ENCODE measurements around the gene SPART. TPM values are rescaled to one million over a fixed set of nuclear protein-coding genes. Genes with fewer than 3 reads are reported as not detected.

SPART gene
- total RNA-seq, 5 donors from 2014 or later (not counting 1 experiment from before 2014, with no cell fraction given) = 20.2 to 33.3 (median 28.8) TPM

DNA sequence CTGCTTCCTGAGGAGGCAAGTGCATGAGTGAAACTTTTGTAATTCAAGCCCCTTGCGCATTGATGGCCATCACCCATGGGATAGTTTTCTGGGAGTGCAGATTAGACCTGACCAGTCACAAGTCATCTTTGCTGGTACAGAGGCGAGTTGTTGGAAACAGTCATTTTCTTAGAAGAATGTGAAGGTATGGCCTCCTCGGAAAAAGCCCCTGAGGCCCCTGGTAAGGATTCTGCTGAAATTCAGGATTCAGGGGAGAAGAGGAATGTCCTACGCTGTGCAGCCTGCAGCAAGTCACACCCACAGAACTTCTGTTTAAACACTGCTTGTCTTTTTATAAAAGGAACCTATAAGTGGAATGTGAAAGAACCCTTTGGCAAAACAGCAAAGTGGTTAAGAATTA is 11.0 kb upstream of the SPART start:
- no peaks in the 10 kb centered on the region for H3K36me3 Mint-ChIP-seq
- Histone ChIP-seq H3K9me3 (no peaks in the 10 kb centered on the region), H3K36me3 (ENCODE audit: control insufficient read depth in 2 of 2, extremely low read depth in 1 of 2, insufficient read depth in 1 of 2, low read length in 1 of 2) (no peaks in the 10 kb centered on the region), H3K27ac (ENCODE audit: low read length) (no peak overlapping the region), H3K4me3 (ENCODE audit: control insufficient read depth in 1 of 2, extremely low read depth in 1 of 2, low read length in 1 of 2) (no peak overlapping the region), H3K4me1 (ENCODE audit: control insufficient read depth in 1 of 2, extremely low read depth in 1 of 2, insufficient read depth in 2 of 2, low read length in 2 of 2) (no peaks in the 10 kb centered on the region), H3K27me3 (replicated peaks in 1 of 2; ENCODE audit: control insufficient read depth in 2 of 2, extremely low read depth in 1 of 2, insufficient read depth in 2 of 2, low read length in 1 of 2) (no peaks in the 10 kb centered on the region)
- no peak overlapping the region for H3K27ac Mint-ChIP-seq
- H3K4me1 Mint-ChIP-seq = no peaks in the 10 kb centered on the region
- ChIA-PET CTCF (no interaction called here), POLR2A (no interaction called here)
- no peak for ATAC-seq (replicated peaks in 1 of 4)
- DNase-seq = no peak
- WGBS (ENCODE audit: insufficient coverage) = 58% methylated on average over 3 of the region's 4 CpGs
- H3K9me3 Mint-ChIP-seq = no peaks in the 10 kb centered on the region
- H3K27me3 Mint-ChIP-seq = peaks cover 0 to 1% of the 10 kb centered on the region in 2 donors
- H3K4me3 Mint-ChIP-seq = no peak overlapping the region

DNA sequence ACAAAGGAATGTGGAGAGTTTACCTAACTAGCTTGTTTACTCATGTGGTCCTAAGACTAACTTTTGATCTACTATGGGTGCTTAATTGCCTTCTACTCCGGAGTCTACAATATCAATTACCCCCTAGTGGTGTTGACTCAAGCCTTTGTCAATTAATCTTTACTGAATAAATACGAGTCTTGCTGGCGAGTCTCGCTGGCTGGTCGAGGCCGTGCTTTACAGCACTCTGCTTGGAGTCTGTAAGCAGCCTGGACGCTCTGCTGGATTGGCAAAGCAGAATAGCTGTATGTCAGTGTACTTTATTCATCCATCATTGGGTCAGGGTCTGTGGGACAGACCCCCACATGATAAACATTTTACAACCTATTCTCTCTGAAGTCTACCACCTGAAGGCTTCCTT is 9.9 kb upstream of the SPART start:
- 60% methylated on average over 2 of the region's 7 CpGs for WGBS (ENCODE audit: insufficient coverage)
- Histone ChIP-seq H3K9me3 (no peaks in the 10 kb centered on the region), H3K36me3 (ENCODE audit: control insufficient read depth in 2 of 2, extremely low read depth in 1 of 2, insufficient read depth in 1 of 2, low read length in 1 of 2) (no peaks in the 10 kb centered on the region), H3K27ac (ENCODE audit: low read length) (no peak overlapping the region), H3K27me3 (replicated peaks in 1 of 2; ENCODE audit: control insufficient read depth in 2 of 2, extremely low read depth in 1 of 2, insufficient read depth in 2 of 2, low read length in 1 of 2) (no peaks in the 10 kb centered on the region), H3K4me1 (ENCODE audit: control insufficient read depth in 1 of 2, extremely low read depth in 1 of 2, insufficient read depth in 2 of 2, low read length in 2 of 2) (no peaks in the 10 kb centered on the region), H3K4me3 (ENCODE audit: control insufficient read depth in 1 of 2, extremely low read depth in 1 of 2, low read length in 1 of 2) (no peak overlapping the region)
- CTCF ChIA-PET = interaction anchor here in 1 of 2 donors (0.7 kb wide), 1 partner anchor 9 kb away, joined by 3 read pairs; no protein-coding TSS in a partner anchor
- DNase-seq (no peak), ATAC-seq (replicated peaks in 1 of 4) (no peak)
- Mint-ChIP-seq H3K36me3 (no peaks in the 10 kb centered on the region), H3K9me3 (no peaks in the 10 kb centered on the region), H3K27ac (no peak overlapping the region), H3K27me3 (peaks cover 0 to 1% of the 10 kb centered on the region in 2 donors), H3K4me3 (no peak overlapping the region), H3K4me1 (no peaks in the 10 kb centered on the region)
- POLR2A ChIA-PET = no interaction called here

DNA sequence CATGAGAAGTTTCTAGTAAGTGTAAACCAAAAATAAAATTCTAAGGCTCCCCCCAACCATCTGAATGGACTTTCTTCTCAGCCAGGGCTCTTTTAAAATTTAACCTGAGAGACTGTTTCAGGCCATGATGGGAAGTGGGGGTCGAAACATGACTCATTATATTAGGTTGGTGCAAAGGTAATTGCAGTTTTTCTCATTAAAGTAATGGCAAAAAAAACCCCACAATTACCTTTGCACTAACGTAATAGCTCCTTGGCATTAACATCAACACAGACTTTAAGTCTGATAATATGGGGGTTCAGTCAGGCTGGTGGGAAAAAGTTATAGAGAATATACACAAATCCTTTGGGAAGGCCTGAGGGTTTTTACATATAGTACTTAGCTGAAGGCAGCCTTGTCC is 9.4 kb upstream of the SPART start:
- no peak for ATAC-seq (replicated peaks in 1 of 4)
- no CpG with 5 or more reads among the region's 2 CpGs for WGBS (ENCODE audit: insufficient coverage)

DNA sequence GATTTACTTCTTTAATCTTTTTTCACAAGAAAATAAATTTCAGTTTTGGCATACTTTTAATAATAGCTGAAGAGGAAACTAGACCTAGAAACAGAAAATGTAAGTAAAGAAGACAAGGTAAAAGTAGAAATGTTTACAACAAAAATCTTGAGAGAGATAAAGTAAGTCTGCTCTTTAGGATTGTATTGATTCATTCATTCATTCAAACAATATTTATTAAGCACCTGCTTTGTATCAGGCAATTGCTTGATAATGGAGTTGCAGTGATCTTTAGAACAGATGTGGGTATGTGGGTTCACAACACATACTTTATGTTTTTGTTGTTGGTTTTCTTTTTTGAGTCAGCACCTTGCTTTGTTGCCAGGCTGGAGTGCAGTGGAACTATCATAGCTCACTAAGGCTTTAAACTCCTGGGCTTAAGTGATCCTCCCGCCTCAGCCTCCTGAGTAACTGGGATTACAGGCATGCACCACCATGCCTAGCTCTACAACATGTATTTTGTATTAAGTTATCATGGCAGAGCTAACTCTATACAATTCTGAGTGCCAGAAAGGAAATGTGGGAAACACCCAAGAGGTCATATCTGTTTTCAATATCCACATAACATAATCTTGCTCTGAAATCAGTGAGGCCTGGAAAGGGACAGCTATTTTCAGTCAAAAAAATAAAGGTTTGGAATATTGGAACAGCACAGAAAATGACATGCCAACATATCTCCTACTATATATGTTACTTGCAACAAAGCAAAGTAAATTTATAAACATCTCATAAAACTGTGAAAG is 8.8 kb upstream of the SPART start:
- WGBS (ENCODE audit: insufficient coverage) = no CpG with 5 or more reads among the region's 1 CpG
- Histone ChIP-seq H3K36me3 (ENCODE audit: control insufficient read depth in 2 of 2, extremely low read depth in 1 of 2, insufficient read depth in 1 of 2, low read length in 1 of 2) (no peaks in the 10 kb centered on the region), H3K27me3 (replicated peaks in 1 of 2; ENCODE audit: control insufficient read depth in 2 of 2, extremely low read depth in 1 of 2, insufficient read depth in 2 of 2, low read length in 1 of 2) (no peaks in the 10 kb centered on the region), H3K4me3 (ENCODE audit: control insufficient read depth in 1 of 2, extremely low read depth in 1 of 2, low read length in 1 of 2) (no peak overlapping the region), H3K9me3 (no peaks in the 10 kb centered on the region), H3K27ac (ENCODE audit: low read length) (no peak overlapping the region), H3K4me1 (ENCODE audit: control insufficient read depth in 1 of 2, extremely low read depth in 1 of 2, insufficient read depth in 2 of 2, low read length in 2 of 2) (no peaks in the 10 kb centered on the region)
- ATAC-seq (replicated peaks in 1 of 4) = no peak
- H3K9me3 Mint-ChIP-seq = no peaks in the 10 kb centered on the region
- no peak for DNase-seq
- ChIA-PET CTCF (interaction anchor here in 1 of 2 donors (0.6 kb wide), 1 partner anchor 24 kb away, joined by 3 read pairs; no protein-coding TSS in a partner anchor), POLR2A (interaction anchor here in 1 of 2 donors (0.5 kb wide), 1 partner anchor 9 kb away, joined by 3 read pairs; no protein-coding TSS in a partner anchor)
- no peaks in the 10 kb centered on the region for H3K4me1 Mint-ChIP-seq
- H3K36me3 Mint-ChIP-seq = no peaks in the 10 kb centered on the region
- no peak overlapping the region for H3K4me3 Mint-ChIP-seq
- no peak overlapping the region for H3K27ac Mint-ChIP-seq
- peaks cover 0 to 4% of the 10 kb centered on the region in 2 donors for H3K27me3 Mint-ChIP-seq

More for the DNA sequence above, 9.4 kb upstream of the SPART start:
- Mint-ChIP-seq H3K27me3 (peaks cover 0 to 2% of the 10 kb centered on the region in 2 donors), H3K9me3 (no peaks in the 10 kb centered on the region), H3K27ac (no peak overlapping the region), H3K4me1 (no peaks in the 10 kb centered on the region), H3K36me3 (no peaks in the 10 kb centered on the region), H3K4me3 (no peak overlapping the region)
- POLR2A ChIA-PET = no interaction called here
- Histone ChIP-seq H3K36me3 (ENCODE audit: control insufficient read depth in 2 of 2, extremely low read depth in 1 of 2, insufficient read depth in 1 of 2, low read length in 1 of 2) (no peaks in the 10 kb centered on the region), H3K4me3 (ENCODE audit: control insufficient read depth in 1 of 2, extremely low read depth in 1 of 2, low read length in 1 of 2) (no peak overlapping the region), H3K27me3 (replicated peaks in 1 of 2; ENCODE audit: control insufficient read depth in 2 of 2, extremely low read depth in 1 of 2, insufficient read depth in 2 of 2, low read length in 1 of 2) (no peaks in the 10 kb centered on the region), H3K27ac (ENCODE audit: low read length) (no peak overlapping the region), H3K4me1 (ENCODE audit: control insufficient read depth in 1 of 2, extremely low read depth in 1 of 2, insufficient read depth in 2 of 2, low read length in 2 of 2) (no peaks in the 10 kb centered on the region), H3K9me3 (no peaks in the 10 kb centered on the region)
- CTCF ChIA-PET = interaction anchor here in 1 of 2 donors (0.7 kb wide), 1 partner anchor 8 kb away, joined by 3 read pairs; no protein-coding TSS in a partner anchor
- no peak for DNase-seq

DNA sequence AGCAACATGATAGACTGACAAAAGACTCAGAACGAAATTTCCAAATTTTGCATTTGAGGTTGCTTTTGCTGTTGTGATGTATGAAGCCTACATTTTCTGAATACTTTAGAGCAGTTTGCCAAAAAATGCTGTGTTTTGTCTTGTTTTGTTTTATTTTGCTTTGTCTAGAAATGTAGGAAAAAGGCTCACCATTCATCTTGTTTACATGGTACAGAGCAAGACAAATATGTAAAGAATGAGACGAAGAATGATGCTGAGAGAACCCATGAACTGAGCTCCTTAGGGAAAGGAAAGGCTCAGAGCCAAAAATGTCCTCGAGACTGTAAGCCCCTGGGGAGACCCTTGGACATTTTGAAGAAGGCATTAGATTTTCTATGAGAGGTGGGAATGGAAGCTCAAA is 6.8 kb upstream of the SPART start:
- Histone ChIP-seq H3K36me3 (ENCODE audit: control insufficient read depth in 2 of 2, extremely low read depth in 1 of 2, insufficient read depth in 1 of 2, low read length in 1 of 2) (no peaks in the 10 kb centered on the region), H3K4me3 (ENCODE audit: control insufficient read depth in 1 of 2, extremely low read depth in 1 of 2, low read length in 1 of 2) (no peak overlapping the region), H3K27ac (ENCODE audit: low read length) (no peak overlapping the region), H3K4me1 (ENCODE audit: control insufficient read depth in 1 of 2, extremely low read depth in 1 of 2, insufficient read depth in 2 of 2, low read length in 2 of 2) (no peaks in the 10 kb centered on the region), H3K27me3 (replicated peaks in 1 of 2; ENCODE audit: control insufficient read depth in 2 of 2, extremely low read depth in 1 of 2, insufficient read depth in 2 of 2, low read length in 1 of 2) (no peaks in the 10 kb centered on the region), H3K9me3 (no peaks in the 10 kb centered on the region)
- ATAC-seq (replicated peaks in 1 of 4) = no peak
- no peak overlapping the region for H3K4me3 Mint-ChIP-seq
- ChIA-PET CTCF (no interaction called here), POLR2A (no interaction called here)
- H3K27ac Mint-ChIP-seq = no peak overlapping the region
- DNase-seq = no peak
- WGBS (ENCODE audit: insufficient coverage) = 86% methylated on average over 1 of the region's 3 CpGs
- H3K4me1 Mint-ChIP-seq = no peaks in the 10 kb centered on the region
- H3K9me3 Mint-ChIP-seq = no peaks in the 10 kb centered on the region
- H3K27me3 Mint-ChIP-seq = peaks cover 0 to 4% of the 10 kb centered on the region in 2 donors
- H3K36me3 Mint-ChIP-seq = no peaks in the 10 kb centered on the region

DNA sequence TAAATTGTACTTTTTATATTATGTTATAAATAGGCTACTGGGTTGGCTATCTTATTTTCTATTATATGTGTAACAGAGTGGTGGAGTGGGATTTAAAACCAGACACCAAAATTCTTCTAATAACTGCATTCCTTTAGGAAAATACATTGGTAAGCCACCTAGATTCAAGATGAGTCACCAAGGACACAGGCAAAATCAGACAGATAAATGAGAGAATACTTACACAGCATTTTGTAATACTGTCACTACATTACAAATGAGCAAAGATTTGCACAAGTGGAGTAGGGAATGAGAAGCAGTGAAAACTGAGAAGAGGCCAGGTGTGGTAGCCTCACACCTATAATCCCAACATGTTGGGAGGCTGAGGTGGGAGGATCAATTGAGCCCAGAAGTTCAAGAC is 6.2 kb upstream of the SPART start:
- POLR2A ChIA-PET = no interaction called here
- no peak for DNase-seq
- H3K9me3 Mint-ChIP-seq = no peaks in the 10 kb centered on the region
- CTCF ChIA-PET = no interaction called here
- no peak for ATAC-seq (replicated peaks in 1 of 4)
- H3K4me3 Mint-ChIP-seq = no peak overlapping the region
- no peaks in the 10 kb centered on the region for H3K4me1 Mint-ChIP-seq
- H3K27me3 Mint-ChIP-seq = peaks cover 0 to 4% of the 10 kb centered on the region in 2 donors
- H3K4me1 ChIP-seq (ENCODE audit: control insufficient read depth in 1 of 2, extremely low read depth in 1 of 2, insufficient read depth in 2 of 2, low read length in 2 of 2) = no peaks in the 10 kb centered on the region
- H3K36me3 Mint-ChIP-seq = no peaks in the 10 kb centered on the region
- H3K27ac ChIP-seq (ENCODE audit: low read length) = no peak overlapping the region
- H3K4me3 ChIP-seq (ENCODE audit: control insufficient read depth in 1 of 2, extremely low read depth in 1 of 2, low read length in 1 of 2) = no peak overlapping the region
- H3K27me3 ChIP-seq (replicated peaks in 1 of 2; ENCODE audit: control insufficient read depth in 2 of 2, extremely low read depth in 1 of 2, insufficient read depth in 2 of 2, low read length in 1 of 2) = no peaks in the 10 kb centered on the region
- H3K27ac Mint-ChIP-seq = no peak overlapping the region
- no peaks in the 10 kb centered on the region for H3K9me3 ChIP-seq
- no peaks in the 10 kb centered on the region for H3K36me3 ChIP-seq (ENCODE audit: control insufficient read depth in 2 of 2, extremely low read depth in 1 of 2, insufficient read depth in 1 of 2, low read length in 1 of 2)
